IMR-90 (cell line): ENCODE measurements around the gene ADCK1.

Experiments
- BHLHE40 ChIP-seq: fragments of 150-350 bp; IDR thresholded peaks from 2 replicates; pipeline ENCODE4 v1.6.1; 2016; ENCODE audit warnings: mild to moderate bottlenecking, low read depth, low read length
- MAFK ChIP-seq: IDR thresholded peaks from 2 replicates; pipeline ENCODE4 v1.6.1; 2012; ENCODE audit warnings: low read depth, low read length, improper control_type of control experiment
- MXI1 ChIP-seq: IDR thresholded peaks from 2 replicates; pipeline ENCODE4 v1.6.1; 2012; ENCODE audit warnings: low read depth, mild to moderate bottlenecking, low read length, moderate library complexity, borderline replicate concordance
- POLR2A ChIP-seq: IDR thresholded peaks from 2 replicates; pipeline ENCODE4 v1.6.1; 2012; ENCODE audit warnings: mild to moderate bottlenecking, low read depth, low read length
- RCOR1 ChIP-seq: IDR thresholded peaks from 2 replicates; pipeline ENCODE4 v1.6.1; 2012; ENCODE audit warnings: mild to moderate bottlenecking, low read length, improper control_type of control experiment; ENCODE audit not compliant: insufficient replicate concordance
- RFX5 ChIP-seq: IDR thresholded peaks from 2 replicates; pipeline ENCODE4 v1.8.0; 2012; ENCODE audit warnings: low read depth, mild to moderate bottlenecking, low read length, moderate library complexity
- TF ChIP-seq, protein P1 (sequence below): conservative IDR thresholded peaks from 2 replicates; pipeline ENCODE4 v1.5.1; 2012; ENCODE audit warnings: mild to moderate bottlenecking, low read depth, low read length, improper control_type of control experiment
- TF ChIP-seq, protein P2 (sequence below): fragments of 150-350 bp; IDR thresholded peaks from 2 replicates; pipeline ENCODE4 v1.6.1; 2016; ENCODE audit warnings: low read depth, mild to moderate bottlenecking, low read length, moderate library complexity, borderline replicate concordance

DNA sequence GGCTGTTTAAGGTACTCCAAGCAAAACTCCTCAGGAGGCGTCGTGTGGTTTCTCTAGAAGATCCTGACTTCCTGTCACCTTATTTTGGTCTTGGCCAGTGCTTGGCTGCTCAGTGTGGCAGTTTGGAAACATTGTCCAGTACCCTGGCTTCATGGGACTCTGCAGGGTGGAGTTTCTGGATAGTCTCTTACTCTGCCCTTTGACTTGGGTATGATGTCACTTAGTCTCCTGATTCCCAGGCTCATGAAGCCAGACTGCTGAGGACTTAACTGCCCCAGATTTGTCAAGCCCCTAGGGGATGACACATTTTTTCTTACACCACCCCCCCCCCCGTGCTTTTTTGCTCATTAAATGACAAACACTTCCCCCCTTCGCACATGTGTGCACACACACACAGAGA lies 82.7 kb downstream of the ADCK1 start:
- TF ChIP-seq, protein P1, sequence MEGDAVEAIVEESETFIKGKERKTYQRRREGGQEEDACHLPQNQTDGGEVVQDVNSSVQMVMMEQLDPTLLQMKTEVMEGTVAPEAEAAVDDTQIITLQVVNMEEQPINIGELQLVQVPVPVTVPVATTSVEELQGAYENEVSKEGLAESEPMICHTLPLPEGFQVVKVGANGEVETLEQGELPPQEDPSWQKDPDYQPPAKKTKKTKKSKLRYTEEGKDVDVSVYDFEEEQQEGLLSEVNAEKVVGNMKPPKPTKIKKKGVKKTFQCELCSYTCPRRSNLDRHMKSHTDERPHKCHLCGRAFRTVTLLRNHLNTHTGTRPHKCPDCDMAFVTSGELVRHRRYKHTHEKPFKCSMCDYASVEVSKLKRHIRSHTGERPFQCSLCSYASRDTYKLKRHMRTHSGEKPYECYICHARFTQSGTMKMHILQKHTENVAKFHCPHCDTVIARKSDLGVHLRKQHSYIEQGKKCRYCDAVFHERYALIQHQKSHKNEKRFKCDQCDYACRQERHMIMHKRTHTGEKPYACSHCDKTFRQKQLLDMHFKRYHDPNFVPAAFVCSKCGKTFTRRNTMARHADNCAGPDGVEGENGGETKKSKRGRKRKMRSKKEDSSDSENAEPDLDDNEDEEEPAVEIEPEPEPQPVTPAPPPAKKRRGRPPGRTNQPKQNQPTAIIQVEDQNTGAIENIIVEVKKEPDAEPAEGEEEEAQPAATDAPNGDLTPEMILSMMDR: no peak
- TF ChIP-seq MXI1: no peak
- no peak for TF ChIP-seq RCOR1
- TF ChIP-seq POLR2A: no peak
- TF ChIP-seq MAFK: no peak
- TF ChIP-seq BHLHE40: no peak
- TF ChIP-seq, protein P2, sequence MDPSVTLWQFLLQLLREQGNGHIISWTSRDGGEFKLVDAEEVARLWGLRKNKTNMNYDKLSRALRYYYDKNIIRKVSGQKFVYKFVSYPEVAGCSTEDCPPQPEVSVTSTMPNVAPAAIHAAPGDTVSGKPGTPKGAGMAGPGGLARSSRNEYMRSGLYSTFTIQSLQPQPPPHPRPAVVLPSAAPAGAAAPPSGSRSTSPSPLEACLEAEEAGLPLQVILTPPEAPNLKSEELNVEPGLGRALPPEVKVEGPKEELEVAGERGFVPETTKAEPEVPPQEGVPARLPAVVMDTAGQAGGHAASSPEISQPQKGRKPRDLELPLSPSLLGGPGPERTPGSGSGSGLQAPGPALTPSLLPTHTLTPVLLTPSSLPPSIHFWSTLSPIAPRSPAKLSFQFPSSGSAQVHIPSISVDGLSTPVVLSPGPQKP: no peak
- TF ChIP-seq RFX5: no peak
